ENCODE results near the gene CPS1.

DNA sequence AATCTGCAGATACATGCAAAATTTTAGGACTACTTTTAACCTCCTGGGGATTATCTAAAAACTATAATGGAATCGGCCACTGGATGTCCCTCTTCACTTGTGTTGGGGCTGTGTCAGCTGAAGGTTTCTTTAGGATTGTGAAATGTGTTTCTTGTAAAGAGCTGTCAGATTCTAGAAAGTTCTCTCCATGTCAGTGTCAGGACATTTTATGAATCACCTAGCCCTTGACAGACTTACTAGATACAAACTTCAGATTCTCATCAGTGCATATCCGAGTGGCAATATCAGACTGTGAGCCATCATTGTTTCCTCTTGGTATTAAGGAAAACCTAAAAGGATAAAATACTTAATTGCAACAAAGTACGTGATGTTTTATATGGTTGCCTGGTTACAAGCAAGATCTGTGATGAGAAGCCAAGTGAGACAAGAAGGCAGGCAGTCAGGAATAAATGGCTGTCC is 107.3 kb downstream of the CPS1 start:
- TF ChIP-seq, protein P1, sequence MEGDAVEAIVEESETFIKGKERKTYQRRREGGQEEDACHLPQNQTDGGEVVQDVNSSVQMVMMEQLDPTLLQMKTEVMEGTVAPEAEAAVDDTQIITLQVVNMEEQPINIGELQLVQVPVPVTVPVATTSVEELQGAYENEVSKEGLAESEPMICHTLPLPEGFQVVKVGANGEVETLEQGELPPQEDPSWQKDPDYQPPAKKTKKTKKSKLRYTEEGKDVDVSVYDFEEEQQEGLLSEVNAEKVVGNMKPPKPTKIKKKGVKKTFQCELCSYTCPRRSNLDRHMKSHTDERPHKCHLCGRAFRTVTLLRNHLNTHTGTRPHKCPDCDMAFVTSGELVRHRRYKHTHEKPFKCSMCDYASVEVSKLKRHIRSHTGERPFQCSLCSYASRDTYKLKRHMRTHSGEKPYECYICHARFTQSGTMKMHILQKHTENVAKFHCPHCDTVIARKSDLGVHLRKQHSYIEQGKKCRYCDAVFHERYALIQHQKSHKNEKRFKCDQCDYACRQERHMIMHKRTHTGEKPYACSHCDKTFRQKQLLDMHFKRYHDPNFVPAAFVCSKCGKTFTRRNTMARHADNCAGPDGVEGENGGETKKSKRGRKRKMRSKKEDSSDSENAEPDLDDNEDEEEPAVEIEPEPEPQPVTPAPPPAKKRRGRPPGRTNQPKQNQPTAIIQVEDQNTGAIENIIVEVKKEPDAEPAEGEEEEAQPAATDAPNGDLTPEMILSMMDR (IDR thresholded peaks at IDR 0.05; ENCODE audit: insufficient read depth, low read length, poor library complexity, severe bottlenecking) = no peak
- TF ChIP-seq EZH2phosphoT487 (conservative IDR thresholded peaks at IDR 0.05; ENCODE audit: low read length) = no peak

Data from SU-DHL-6 (cell line).